ENCODE data around the gene SLC26A2.

Gene SLC26A2

DNA sequence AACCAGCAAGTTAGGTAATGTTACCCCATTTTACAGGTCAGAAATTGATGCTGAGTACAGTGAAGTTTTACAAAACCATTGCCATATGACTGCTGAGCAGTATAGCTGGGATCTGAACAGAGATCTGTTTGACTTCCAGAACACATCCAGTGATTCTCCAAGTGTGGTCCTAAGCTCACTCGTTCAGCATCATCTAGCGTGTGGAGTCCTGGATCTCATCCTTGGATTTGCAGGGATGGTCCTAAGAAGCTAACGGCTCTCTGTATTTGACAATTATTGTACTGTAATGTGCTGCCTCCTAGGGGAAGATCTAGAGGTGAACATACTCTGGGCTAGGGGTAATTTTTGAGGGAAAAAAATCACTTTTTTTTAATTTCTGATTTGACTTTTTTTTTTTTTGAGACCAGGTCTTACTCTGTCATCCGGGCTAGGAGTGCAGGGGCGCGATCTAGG is 1.4 kb downstream of the SLC26A2 start:
- peak; percentile 73 for TF ChIP-seq POLR2A (IDR thresholded peaks at IDR 0.05; ENCODE audit: low read length)
- TF ChIP-seq GATA1 (IDR thresholded peaks at IDR 0.05; ENCODE audit: low read depth, low read length) = no peak
- peak; percentile 49 to 66 for DNase-seq

- TF ChIP-seq GATA1 (IDR thresholded peaks at IDR 0.05; ENCODE audit: low read depth, low read length) = no peak
- TF ChIP-seq POLR2A (IDR thresholded peaks at IDR 0.05; ENCODE audit: low read length) = no peak
- DNase-seq = no peak
These were observed 2.2 kb downstream of the SLC26A2 start for GRCh38 chr5:149962601-149963300.

DNA sequence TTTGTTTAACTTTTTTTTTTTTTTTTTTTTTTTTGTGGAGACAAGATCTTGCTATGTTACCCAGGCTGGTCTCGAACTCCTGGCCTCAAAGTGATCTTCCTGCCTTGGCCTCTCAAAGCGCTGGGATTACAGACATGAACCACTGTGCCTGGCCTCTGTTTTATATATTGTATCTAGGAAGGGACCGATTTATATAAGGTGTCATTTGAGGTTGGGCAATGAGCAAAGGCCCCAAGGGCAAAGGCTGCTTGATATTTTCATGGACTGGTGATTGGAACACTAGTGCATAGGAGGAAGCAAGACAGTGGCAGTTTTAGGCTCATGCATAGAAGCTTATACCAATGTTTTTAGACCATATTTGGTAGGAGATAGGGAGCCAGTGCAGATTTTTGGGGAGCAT is 3.2 kb downstream of the SLC26A2 start:
- no peak for DNase-seq

GRCh38 chr5:149966946-149967345 is 6.4 kb downstream of the SLC26A2 start:
- TF ChIP-seq GATA1 (IDR thresholded peaks at IDR 0.05; ENCODE audit: low read depth, low read length) = no peak
- no peak for TF ChIP-seq POLR2A (IDR thresholded peaks at IDR 0.05; ENCODE audit: low read length)
- DNase-seq = no peak

More for the DNA sequence above, 3.2 kb downstream of the SLC26A2 start:
- TF ChIP-seq POLR2A (IDR thresholded peaks at IDR 0.05; ENCODE audit: low read length) (no peak), GATA1 (IDR thresholded peaks at IDR 0.05; ENCODE audit: low read depth, low read length) (no peak)

- TF ChIP-seq POLR2A (IDR thresholded peaks at IDR 0.05; ENCODE audit: low read length) (no peak), GATA1 (IDR thresholded peaks at IDR 0.05; ENCODE audit: low read depth, low read length) (no peak)
- DNase-seq = no peak
These were observed 8.8 kb downstream of the SLC26A2 start for GRCh38 chr5:149969181-149969930.

GRCh38 chr5:149975409-149975808 is 14.9 kb downstream of the SLC26A2 start:
- TF ChIP-seq GATA1 (IDR thresholded peaks at IDR 0.05; ENCODE audit: low read depth, low read length) (no peak), POLR2A (IDR thresholded peaks at IDR 0.05; ENCODE audit: low read length) (no peak)
- no peak for DNase-seq

GRCh38 chr5:149979896-149980295 is 19.3 kb downstream of the SLC26A2 start:
- DNase-seq = no peak
- TF ChIP-seq GATA1 (IDR thresholded peaks at IDR 0.05; ENCODE audit: low read depth, low read length) (no peak), POLR2A (IDR thresholded peaks at IDR 0.05; ENCODE audit: low read length) (no peak)

DNA sequence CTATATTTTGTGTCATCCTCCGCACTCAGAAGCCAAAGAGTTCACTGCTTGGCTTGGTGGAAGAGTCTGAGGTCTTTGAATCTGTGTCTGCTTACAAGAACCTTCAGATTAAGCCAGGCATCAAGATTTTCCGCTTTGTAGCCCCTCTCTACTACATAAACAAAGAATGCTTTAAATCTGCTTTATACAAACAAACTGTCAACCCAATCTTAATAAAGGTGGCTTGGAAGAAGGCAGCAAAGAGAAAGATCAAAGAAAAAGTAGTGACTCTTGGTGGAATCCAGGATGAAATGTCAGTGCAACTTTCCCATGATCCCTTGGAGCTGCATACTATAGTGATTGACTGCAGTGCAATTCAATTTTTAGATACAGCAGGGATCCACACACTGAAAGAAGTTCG is 20.6 kb downstream of the SLC26A2 start:
- no peak for DNase-seq
- TF ChIP-seq GATA1 (IDR thresholded peaks at IDR 0.05; ENCODE audit: low read depth, low read length) (no peak), POLR2A (IDR thresholded peaks at IDR 0.05; ENCODE audit: low read length) (no peak)

DNA sequence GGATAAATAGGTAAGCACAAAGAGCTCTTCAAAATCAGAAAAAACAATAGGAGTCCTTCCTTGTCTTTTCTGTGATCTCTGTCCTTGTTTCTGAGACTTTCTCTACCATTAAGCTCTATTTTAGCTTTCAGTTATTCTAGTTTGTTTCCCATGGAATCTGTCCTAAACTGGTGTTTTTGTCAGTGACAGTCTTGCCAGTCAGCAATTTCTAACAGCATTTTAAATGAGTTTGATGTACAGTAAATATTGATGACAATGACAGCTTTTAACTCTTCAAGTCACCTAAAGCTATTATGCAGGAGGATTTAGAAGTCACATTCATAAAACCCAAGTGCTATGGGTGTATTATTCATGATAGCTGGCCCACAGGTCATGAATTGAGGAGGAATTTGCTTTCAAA is 21.9 kb downstream of the SLC26A2 start:
- TF ChIP-seq GATA1 (IDR thresholded peaks at IDR 0.05; ENCODE audit: low read depth, low read length) (no peak), POLR2A (IDR thresholded peaks at IDR 0.05; ENCODE audit: low read length) (no peak)
- DNase-seq = no peak

- no peak for TF ChIP-seq POLR2A (IDR thresholded peaks at IDR 0.05; ENCODE audit: low read length)
- TF ChIP-seq GATA1 (IDR thresholded peaks at IDR 0.05; ENCODE audit: low read depth, low read length) = no peak
- no peak for DNase-seq
These were observed 27.6 kb downstream of the SLC26A2 start for GRCh38 chr5:149988126-149988525.

DNA sequence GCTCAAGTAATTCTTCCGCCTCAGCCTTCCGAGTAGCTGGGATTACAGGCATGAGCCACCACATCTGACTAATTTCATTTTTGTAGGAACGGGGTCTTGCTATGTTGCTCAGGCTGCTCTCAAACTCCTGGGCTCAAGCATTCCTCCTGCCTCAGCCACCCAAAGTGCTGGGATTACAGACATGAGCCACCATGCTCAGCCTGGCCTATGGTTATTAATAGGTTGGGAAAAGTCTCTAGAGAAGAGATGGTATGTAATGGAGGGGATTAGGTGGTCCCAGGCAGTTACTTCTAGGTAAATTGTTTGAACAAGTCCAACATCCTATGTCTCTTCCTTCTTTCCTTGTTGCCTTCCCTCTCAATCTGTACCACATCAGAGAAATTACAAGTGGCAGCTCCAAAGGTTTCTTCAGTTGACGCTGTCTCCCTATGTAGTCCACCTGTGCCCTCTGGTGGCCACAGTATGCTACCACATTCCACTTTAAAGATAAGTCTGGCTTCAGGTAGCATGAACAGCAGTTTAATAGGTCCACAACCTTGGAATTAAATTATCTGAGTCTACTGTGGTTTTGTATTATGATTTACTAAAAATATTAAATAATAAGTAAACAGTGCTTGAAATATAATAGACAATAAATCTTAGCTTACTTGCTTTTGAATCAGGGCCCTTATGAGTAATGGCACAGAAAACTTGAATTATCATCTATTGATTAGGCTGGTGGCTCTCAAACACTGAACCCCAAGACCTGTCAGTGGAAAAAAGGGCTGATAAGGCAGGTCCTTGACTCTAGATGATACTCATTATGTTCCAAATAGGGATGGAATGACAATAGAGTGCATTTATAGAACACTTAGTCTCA is 30.2 kb downstream of the SLC26A2 start:
- peak; percentile 79 to 90 for DNase-seq
- TF ChIP-seq GATA1 (IDR thresholded peaks at IDR 0.05; ENCODE audit: low read depth, low read length) (no peak), POLR2A (IDR thresholded peaks at IDR 0.05; ENCODE audit: low read length) (peak; percentile 12)

GRCh38 chr5:149993471-149993870 is 32.9 kb downstream of the SLC26A2 start:
- TF ChIP-seq POLR2A (IDR thresholded peaks at IDR 0.05; ENCODE audit: low read length) (no peak), GATA1 (IDR thresholded peaks at IDR 0.05; ENCODE audit: low read depth, low read length) (no peak)
- DNase-seq = no peak

- no peak for DNase-seq
- TF ChIP-seq POLR2A (IDR thresholded peaks at IDR 0.05; ENCODE audit: low read length) = no peak
- TF ChIP-seq GATA1 (IDR thresholded peaks at IDR 0.05; ENCODE audit: low read depth, low read length) = no peak
These were observed 35.0 kb downstream of the SLC26A2 start for GRCh38 chr5:149995385-149996204.
